H1 (cell line): Measurements from ENCODE around the gene GSG1L. TPM values are rescaled to one million over a fixed set of nuclear protein-coding genes. Genes with fewer than 3 reads are reported as not detected.

Experiments used
- CTCF ChIA-PET: fragments of 300-600 bp; sonication (Branson Sonifier 250); formaldehyde crosslinking; loops from one replicate; lab custom pipeline; 2021; ENCODE audit not compliant: partially characterized antibody; lab: Charles Lee
- POLR2A ChIA-PET: fragments of 300-600 bp; sonication (Branson Sonifier 250); formaldehyde crosslinking; loops from one replicate; lab custom pipeline; 2021; ENCODE audit warnings: inconsistent platforms; ENCODE audit not compliant: partially characterized antibody; lab: Charles Lee
- DNase-seq, 2 experiments: peaks; one replicate each; pipeline versions ENCODE4 v3.0.0 to v3.0.0-alpha.2; 2010 to 2022; ENCODE audit warnings: low spot score in 2 of 2, low read depth in 1 of 2, mixed read lengths in 1 of 2
- FAIRE-seq: peaks from 2 replicates; lab custom pipeline; 2011; peaks lifted over from hg19 to GRCh38; lab: Jason Lieb, UNC
- H2AFZ ChIP-seq: 2 replicates; pipeline ENCODE4 v1.8.1; 2012; ENCODE audit warnings: low read length, inconsistent platforms
- H2AK5ac ChIP-seq: 2 replicates; pipeline ENCODE4 v1.6.1; 2013; ENCODE audit warnings: low read depth, low read length
- H2BK120ac ChIP-seq: replicated peaks from 2 replicates; pipeline ENCODE3; 2013; ENCODE audit warnings: low read depth, low read length, inconsistent platforms
- H2BK12ac ChIP-seq: 2 replicates; pipeline ENCODE4 v1.6.1; 2013; ENCODE audit warnings: low read depth, low read length
- H2BK15ac ChIP-seq: 2 replicates; pipeline ENCODE4 v1.6.1; 2013; ENCODE audit warnings: low read length
- H2BK20ac ChIP-seq: 2 replicates; pipeline ENCODE4 v1.6.1; 2013; ENCODE audit warnings: low read length
- H2BK5ac ChIP-seq: 2 replicates; pipeline ENCODE4 v1.6.1; 2013; ENCODE audit warnings: low read depth, low read length
- H3K14ac ChIP-seq: 2 replicates; pipeline ENCODE4 v1.6.1; 2013; ENCODE audit warnings: inconsistent platforms; ENCODE audit not compliant: insufficient read length
- H3K18ac ChIP-seq: 2 replicates; pipeline ENCODE4 v1.6.1; 2013; ENCODE audit warnings: low read length; ENCODE audit errors: extremely low read depth
- H3K23ac ChIP-seq: 2 replicates; pipeline ENCODE4 v1.6.1; 2013; ENCODE audit warnings: inconsistent platforms; ENCODE audit not compliant: insufficient read length
- H3K23me2 ChIP-seq: 2 replicates; pipeline ENCODE4 v1.6.1; 2013; ENCODE audit warnings: low read depth, low read length
- H3K27ac ChIP-seq: 2 replicates; pipeline ENCODE4 v1.6.1; 2011; ENCODE audit warnings: low read depth, low read length, inconsistent platforms
- H3K27me3 ChIP-seq, 4 experiments: replicated peaks in 1 of 4; 1 replicate in 1 of 4; 2 replicates in 3 of 4; pipeline versions ENCODE4 v1.6.1 to v1.8.1; 2011 to 2013; ENCODE audit warnings: low read length in 3 of 4, mild to moderate bottlenecking in 3 of 4, inconsistent platforms in 2 of 4, mixed read lengths in 2 of 4, moderate library complexity in 1 of 4; ENCODE audit not compliant: control insufficient read depth in 3 of 4, insufficient read depth in 3 of 4; ENCODE audit errors: extremely low read depth in 1 of 4
- H3K36me3 ChIP-seq, 4 experiments: 2 replicates each; pipeline versions ENCODE4 v1.6.1 to v1.8.1; 2011 to 2013; ENCODE audit warnings: mild to moderate bottlenecking in 4 of 4, low read length in 3 of 4, moderate library complexity in 2 of 4, control low read depth in 1 of 4, inconsistent platforms in 1 of 4; ENCODE audit not compliant: insufficient read depth in 4 of 4, control insufficient read depth in 2 of 4
- H3K4ac ChIP-seq: replicated peaks from 2 replicates; pipeline ENCODE3; 2013; ENCODE audit warnings: low read length, low read depth, mixed read lengths, inconsistent platforms; ENCODE audit not compliant: insufficient read length
- H3K4me1 ChIP-seq, 4 experiments: replicated peaks in 1 of 4; 1 replicate in 1 of 4; 2 replicates in 3 of 4; pipeline versions ENCODE4 v1.6.1 to v1.8.1; 2011 to 2013; ENCODE audit warnings: low read length in 3 of 4, inconsistent platforms in 2 of 4, mixed read lengths in 1 of 4; ENCODE audit not compliant: insufficient read depth in 4 of 4, control insufficient read depth in 3 of 4
- H3K4me2 ChIP-seq, 2 experiments: 2 replicates each; pipeline versions ENCODE4 v1.6.1 to v1.8.1; 2011 to 2013; ENCODE audit warnings: low read depth in 2 of 2, low read length in 2 of 2, control low read depth in 1 of 2, inconsistent platforms in 1 of 2, mild to moderate bottlenecking in 1 of 2; ENCODE audit not compliant: insufficient read depth in 1 of 2
- H3K4me3 ChIP-seq, 4 experiments: fragments of 200-600, 300-600 bp in 1 of 4; sonication (generic), shearing (Covaris generic), sonication (Bioruptor Twin) in 1 of 4; 2 replicates each; pipeline versions ENCODE4 v1.5.1 to v1.8.1; 2011 to 2016; ENCODE audit warnings: low read length in 4 of 4, low read depth in 3 of 4, control low read depth in 2 of 4, inconsistent platforms in 2 of 4, mild to moderate bottlenecking in 2 of 4, mixed read lengths in 1 of 4, moderate library complexity in 1 of 4; ENCODE audit not compliant: insufficient read depth in 2 of 4; ENCODE audit errors: extremely low read depth in 1 of 4
- H3K56ac ChIP-seq: replicated peaks from 2 replicates; pipeline ENCODE3; 2013; ENCODE audit warnings: low read depth, mild to moderate bottlenecking, mixed read lengths, low read length, inconsistent platforms; ENCODE audit not compliant: insufficient read length
- H3K79me1 ChIP-seq: 2 replicates; pipeline ENCODE4 v1.6.1; 2013; ENCODE audit warnings: low read depth, low read length, control low read depth
- H3K79me2 ChIP-seq, 2 experiments: 2 replicates each; pipeline versions ENCODE4 v1.6.1 to v1.8.1; 2012 to 2013; ENCODE audit warnings: low read length in 2 of 2, mild to moderate bottlenecking in 2 of 2, inconsistent platforms in 1 of 2; ENCODE audit not compliant: insufficient read depth in 2 of 2, control insufficient read depth in 1 of 2
- H3K9ac ChIP-seq, 4 experiments: replicated peaks in 1 of 4; 1 replicate in 1 of 4; 2 replicates in 3 of 4; pipeline versions ENCODE4 v1.6.1 to v1.8.1; 2011 to 2013; ENCODE audit warnings: low read depth in 3 of 4, low read length in 3 of 4, control low read depth in 2 of 4, mild to moderate bottlenecking in 2 of 4, moderate library complexity in 2 of 4, inconsistent platforms in 1 of 4; ENCODE audit errors: extremely low read depth in 1 of 4
- H3K9me3 ChIP-seq, 2 experiments: 2 replicates each; pipeline versions ENCODE4 v1.6.1 to v1.8.1; 2012 to 2013; ENCODE audit warnings: mild to moderate bottlenecking in 2 of 2, moderate library complexity in 2 of 2, control low read depth in 1 of 2, inconsistent platforms in 1 of 2, low read depth in 1 of 2, low read length in 1 of 2, mixed read lengths in 1 of 2; ENCODE audit not compliant: insufficient read depth in 2 of 2
- H4K20me1 ChIP-seq, 2 experiments: replicated peaks in 1 of 2; 2 replicates each; pipeline versions ENCODE3 to v1.8.1; 2011 to 2013; ENCODE audit warnings: inconsistent platforms in 2 of 2, low read length in 2 of 2, mild to moderate bottlenecking in 1 of 2; ENCODE audit not compliant: insufficient read depth in 2 of 2, control insufficient read depth in 1 of 2
- H4K5ac ChIP-seq: 2 replicates; pipeline ENCODE4 v1.6.1; 2013; ENCODE audit warnings: low read length, low read depth, mixed read lengths, inconsistent platforms; ENCODE audit not compliant: insufficient read length
- H4K8ac ChIP-seq: 2 replicates; pipeline ENCODE4 v1.8.0; 2013; ENCODE audit warnings: mild to moderate bottlenecking, moderate library complexity, low read length, inconsistent platforms; ENCODE audit not compliant: insufficient read depth; ENCODE audit errors: extremely low read depth
- H4K91ac ChIP-seq: replicated peaks from 2 replicates; pipeline ENCODE3; 2013; ENCODE audit warnings: low read length, mixed read lengths, inconsistent platforms; ENCODE audit not compliant: insufficient read length
- BACH1 ChIP-seq: IDR thresholded peaks from 2 replicates; pipeline ENCODE4 v1.6.1; 2012; ENCODE audit warnings: low read length, improper control_type of control experiment
- WGBS, 2 experiments: shearing (Covaris generic) in 1 of 2; methylation state at CpG; one replicate each; pipeline versions ENCODE4 v1.1.6 to v1.1.7; 2013 to 2015; ENCODE audit warnings: low lambda C conversion rate in 2 of 2, mixed read lengths in 2 of 2, inconsistent platforms in 1 of 2, low coverage in 1 of 2, missing lambda C conversion rate in 1 of 2; ENCODE audit not compliant: insufficient replicate concordance in 2 of 2, insufficient coverage in 1 of 2, insufficient read length in 1 of 2; ENCODE audit errors: extremely low coverage in 1 of 2, missing lambda C conversion rate in 1 of 2; 5-methylcytosine and 5-hydroxymethylcytosine counted together
- polyA plus RNA-seq, 7 experiments: library from polyadenylated mRNA; depleted of rRNA in 3 of 7; stranded (reverse) in 5 of 7; unstranded in 2 of 7; fragments of >200 nt in 5 of 7; fragments of 200-250 nt in 2 of 7; gene quantifications; 1 replicate in 5 of 7; 2 replicates in 1 of 7; 4 replicates in 1 of 7; pipeline versions ENCODE4 v1.2.1 to v1.2.3, GENCODE V29; 2011 to 2013; ENCODE audit warnings: missing spikeins in 2 of 7, mixed read lengths in 2 of 7
- total RNA-seq: library from RNA; stranded (reverse); fragmentation: NEBNext Ultra II Directional; extraction: Animal tissue kit (Norgen Biotek cat#: 25700); gene quantifications from 2 replicates; pipeline ENCODE4 v1.2.1, GENCODE V29; 2021

Gene GSG1L
- total and polyA plus RNA-seq, 2 of the 8 experiments (the other 6 are each of a cell fraction or from before 2014, with no cell fraction given): 0.71 to 1.1 TPM

- TF ChIP-seq BACH1: no peak
- H2AK5ac ChIP-seq: no peak overlapping the region
- H3K36me3 ChIP-seq: no peaks in the 10 kb centered on the region; a peak in 2 of 8 replicates
- no peak overlapping the region for H2BK5ac ChIP-seq
- H2BK15ac ChIP-seq: no peak overlapping the region
- WGBS, 2 experiments: 92% methylated on average over 11 of the region's 11 CpGs; no CpG with 5 or more reads in 1 of the 2 experiments
- H3K4ac ChIP-seq: no peak overlapping the region
- H2BK12ac ChIP-seq: no peak overlapping the region
- no peaks in the 10 kb centered on the region for H3K4me1 ChIP-seq
- no peak overlapping the region for H3K14ac ChIP-seq
- no peak overlapping the region for H4K8ac ChIP-seq
- no peaks in the 10 kb centered on the region for H3K9me3 ChIP-seq
- H3K23me2 ChIP-seq: no peaks in the 10 kb centered on the region; the same call in 1 of the 2 replicates
- no peak overlapping the region for H3K23ac ChIP-seq
- no peak overlapping the region for H3K4me2 ChIP-seq
- DNase-seq: no peak
- no peak overlapping the region for H3K27ac ChIP-seq
- no peak overlapping the region for H3K56ac ChIP-seq
- no peak overlapping the region for H4K91ac ChIP-seq
- H3K79me2 ChIP-seq: no peaks in the 10 kb centered on the region
- H3K9ac ChIP-seq: no peak overlapping the region; a peak in 1 of 7 replicates
- no peak overlapping the region for H2AFZ ChIP-seq
- ChIA-PET CTCF (interaction anchor here (1.4 kb wide), 1 partner anchor 42 kb away, joined by 4 read pairs; no protein-coding TSS in a partner anchor), POLR2A (no interaction called here)
- H3K79me1 ChIP-seq: no peaks in the 10 kb centered on the region
- no peaks in the 10 kb centered on the region for H4K20me1 ChIP-seq
- no peak overlapping the region for H2BK20ac ChIP-seq
- H3K27me3 ChIP-seq: no peaks in the 10 kb centered on the region
- no peak overlapping the region for H3K4me3 ChIP-seq
- H4K5ac ChIP-seq: no peak overlapping the region
- no peak for FAIRE-seq
- no peak overlapping the region for H3K18ac ChIP-seq
- H2BK120ac ChIP-seq: no peak overlapping the region
These were observed 322.9 kb downstream of the GSG1L start for GRCh38 chr16:27740496-27741201.
